HG03469 (cell line): ENCODE data around the gene RPL3.

Experiments used
- ATAC-seq: cut with Tn5 transposase; IDR thresholded peaks from one replicate; pipeline ENCODE4 v1.9.1; 2021; ENCODE audit warnings: mild to moderate bottlenecking, moderate library complexity, moderate number of reproducible peaks; ENCODE audit not compliant: unreplicated experiment

RPL3 gene

GRCh38 chr22:39265143-39265886 is 54.1 kb downstream of the RPL3 start:
- no peak for ATAC-seq

- no peak for ATAC-seq
Measured at GRCh38 chr22:39264349-39265038, 54.9 kb downstream of the RPL3 start.

- no peak for ATAC-seq
Measured at GRCh38 chr22:39263626-39264348, 55.6 kb downstream of the RPL3 start.
